Activated T-cell treated with anti-CD3 and anti-CD28 coated beads for 4 hours (primary cell): ENCODE results near the gene NUPR1.
"Not testable (repeated sequence)": the region's sequence is repeated elsewhere in the genome, so short reads cannot be mapped to it uniquely, and the experiment has no call there.

Experiments used
- DNase-seq: peaks from one replicate; pipeline ENCODE4 v3.0.0-alpha.2; 2020

NUPR1 gene

GRCh38 chr16:28526201-28527099, 12.3 kb downstream of the NUPR1 start:
- DNase-seq: no peak

DNA sequence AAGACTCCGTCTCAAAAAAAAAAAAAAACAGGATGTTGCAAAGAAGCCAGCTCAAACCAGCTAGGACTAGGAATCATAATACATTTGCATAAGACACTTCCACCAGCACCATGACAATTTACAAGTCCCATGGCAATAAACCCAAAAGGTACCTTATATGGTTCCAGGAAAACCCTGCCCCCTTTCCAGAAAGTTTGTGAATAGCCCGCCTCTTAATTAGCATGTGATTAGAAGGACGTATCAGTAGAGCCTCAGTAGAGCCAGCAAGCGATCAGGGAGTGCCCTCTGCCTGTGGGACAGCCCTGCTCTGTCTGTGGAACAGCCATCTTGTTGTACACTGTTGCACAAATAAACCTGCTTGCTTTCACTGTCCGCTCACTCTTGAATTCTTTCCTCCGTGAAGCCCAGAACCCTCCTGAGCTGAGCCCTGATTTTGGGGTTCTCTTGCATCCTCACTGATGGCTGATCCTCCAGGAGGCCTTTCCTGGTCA, 14.0 kb downstream of the NUPR1 start:
- DNase-seq: no peak

DNA sequence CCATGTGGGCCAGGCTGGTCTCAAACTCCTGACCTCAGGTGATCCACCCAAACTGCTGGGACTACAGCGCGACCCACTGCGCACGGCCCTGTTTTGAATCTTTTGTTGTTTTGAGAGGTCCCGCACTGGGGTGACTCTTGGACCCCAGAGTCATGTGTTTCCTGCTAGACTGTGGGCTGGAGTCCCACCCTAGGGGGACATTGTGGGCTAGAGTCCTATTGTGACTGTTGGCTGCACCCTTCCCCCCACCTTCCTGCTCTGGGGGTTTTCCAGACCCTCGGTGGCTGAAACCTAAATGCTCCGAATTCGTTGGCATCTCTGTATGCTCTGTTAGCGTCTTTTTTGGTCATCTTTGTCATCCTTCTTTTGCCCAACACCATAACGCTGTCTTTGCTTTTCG, 16.0 kb downstream of the NUPR1 start:
- no peak for DNase-seq

DNA sequence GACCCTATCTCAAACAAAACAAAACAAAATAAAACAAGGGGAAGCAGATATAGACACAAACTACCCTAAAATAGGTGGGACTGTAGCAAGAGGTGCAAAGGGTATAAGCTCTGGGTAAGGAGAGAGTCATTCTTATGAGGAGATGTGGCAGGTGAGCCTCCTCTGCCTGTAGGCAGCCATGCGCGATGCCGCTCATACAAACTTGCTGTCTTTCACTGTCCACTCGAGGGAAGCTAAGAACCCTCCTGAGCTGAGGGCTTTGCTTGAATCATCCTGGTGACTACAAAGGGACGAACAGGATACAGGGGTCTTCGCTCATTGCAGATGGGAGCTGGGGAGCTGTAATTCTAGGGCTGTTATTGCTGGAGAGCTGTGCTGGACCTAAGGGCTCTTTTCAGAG, 17.3 kb downstream of the NUPR1 start:
- no peak for DNase-seq

DNA sequence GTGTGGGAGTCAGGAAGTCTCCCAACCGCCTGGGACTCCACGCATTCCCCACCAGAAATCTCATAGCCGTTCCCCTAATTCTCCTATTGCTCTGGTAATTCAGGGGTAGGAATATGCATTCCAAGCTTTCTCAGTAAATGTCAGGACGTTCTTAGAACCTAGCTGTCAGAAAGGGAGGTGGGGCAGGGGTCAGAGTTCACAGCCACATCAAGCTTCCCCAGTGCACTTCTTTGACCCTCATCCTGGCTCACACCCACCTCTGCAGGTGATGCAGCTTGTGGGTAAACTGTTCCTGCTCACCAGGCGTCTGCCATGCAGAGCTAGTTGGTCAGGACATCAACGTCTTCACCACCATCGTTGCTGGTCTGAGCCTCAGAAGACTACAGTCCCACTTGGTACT, 18.1 kb downstream of the NUPR1 start:
- DNase-seq: no peak

DNA sequence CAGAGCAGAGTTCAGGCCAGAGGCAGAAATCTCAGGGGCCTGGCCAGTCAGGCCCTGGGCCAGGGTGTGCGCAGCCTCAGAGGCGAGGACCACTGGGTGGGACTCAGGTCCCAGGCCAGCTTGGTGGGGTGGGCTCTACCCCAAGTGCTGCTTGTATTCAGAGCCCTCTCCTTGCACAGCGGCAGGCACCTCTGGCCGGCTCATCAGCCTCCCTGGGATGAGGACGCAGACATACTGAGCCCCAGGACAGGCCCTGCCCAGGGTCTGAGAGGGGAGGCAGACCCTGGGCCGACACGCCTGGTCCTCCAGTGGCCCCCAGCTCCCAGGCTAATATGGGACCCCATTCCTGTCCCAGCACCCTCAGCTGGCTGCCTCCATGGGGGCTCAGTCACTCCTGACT, 24.5 kb downstream of the NUPR1 start:
- no peak for DNase-seq

DNA sequence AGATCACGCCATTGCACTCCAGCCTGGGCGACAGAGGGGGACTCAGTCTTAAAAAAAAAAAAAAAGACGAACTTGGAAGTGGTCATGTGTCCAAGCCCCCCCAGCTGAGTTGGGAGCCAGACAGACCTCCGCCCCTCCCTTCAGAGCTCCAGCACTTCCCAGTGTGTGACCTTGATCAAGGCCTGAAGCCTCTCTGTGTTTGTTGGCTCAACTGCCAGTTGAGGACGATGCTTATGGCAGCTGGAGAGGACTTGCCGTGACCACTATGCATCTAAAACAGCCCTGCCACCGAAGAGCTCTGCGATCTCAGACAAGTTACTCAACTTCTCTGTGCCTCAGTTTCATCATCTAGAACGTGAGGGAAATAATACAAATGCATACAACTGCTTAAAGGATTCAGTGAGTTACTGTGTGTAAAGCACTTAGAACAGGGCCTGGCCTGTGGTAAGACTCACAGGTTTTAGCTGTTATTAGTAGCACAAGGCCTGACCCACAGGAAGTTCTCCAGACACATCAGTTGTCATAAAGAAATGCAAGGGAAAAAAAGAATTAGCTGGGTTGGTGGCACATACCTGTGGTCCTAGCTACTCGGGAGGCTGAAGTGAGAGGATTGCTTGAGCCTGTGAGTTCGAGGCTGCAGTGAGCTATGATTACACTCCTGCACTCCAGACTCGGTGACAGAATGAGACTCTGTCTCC, 25.1 kb downstream of the NUPR1 start:
- DNase-seq: no peak

- DNase-seq: no peak
Measured at GRCh38 chr16:28511801-28512789, 26.7 kb downstream of the NUPR1 start.

GRCh38 chr16:28511031-28511430, 27.7 kb downstream of the NUPR1 start:
- no peak for DNase-seq

GRCh38 chr16:28505489-28506137, 33.2 kb downstream of the NUPR1 start:
- no peak for DNase-seq

GRCh38 chr16:28504707-28505404, 33.9 kb downstream of the NUPR1 start:
- no peak for DNase-seq

DNA sequence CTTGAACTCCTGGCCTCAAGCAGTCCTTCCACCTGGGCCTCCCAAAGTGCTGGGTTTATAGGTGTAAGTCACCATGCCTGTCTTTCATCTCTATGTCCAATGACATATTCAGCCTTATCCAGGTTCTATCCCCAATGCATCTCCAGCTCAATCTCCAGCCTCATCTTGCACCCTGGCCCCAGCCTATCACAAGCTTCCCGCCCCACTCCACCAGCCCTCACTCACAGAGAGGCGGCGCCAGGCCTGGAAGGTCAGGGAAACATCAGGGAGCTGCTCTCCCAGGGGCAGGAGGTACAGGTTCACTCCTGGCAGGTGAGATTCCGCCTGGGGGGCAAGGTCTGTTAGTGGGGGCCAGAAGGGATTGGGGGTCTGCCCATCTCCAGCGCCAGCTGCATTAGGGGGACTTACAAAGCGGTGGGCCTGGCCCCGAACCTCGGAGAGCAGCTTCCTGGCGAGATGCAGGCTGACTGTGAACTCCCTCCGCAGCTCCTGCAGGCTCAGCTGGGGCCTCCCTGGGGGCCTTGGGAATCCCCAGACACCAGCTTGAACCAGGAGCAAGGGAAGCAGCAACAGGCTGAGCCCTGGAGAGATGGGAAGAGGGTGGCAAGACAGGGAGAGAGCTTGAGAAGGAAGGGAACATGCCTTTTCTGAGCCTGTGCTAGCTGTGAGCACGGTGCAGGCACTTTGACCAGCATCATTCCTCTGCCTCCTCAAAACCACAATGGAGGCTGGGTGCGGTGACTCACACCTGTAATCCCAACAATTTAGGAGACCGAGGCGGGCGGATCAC, 35.1 kb downstream of the NUPR1 start:
- DNase-seq: no peak

DNA sequence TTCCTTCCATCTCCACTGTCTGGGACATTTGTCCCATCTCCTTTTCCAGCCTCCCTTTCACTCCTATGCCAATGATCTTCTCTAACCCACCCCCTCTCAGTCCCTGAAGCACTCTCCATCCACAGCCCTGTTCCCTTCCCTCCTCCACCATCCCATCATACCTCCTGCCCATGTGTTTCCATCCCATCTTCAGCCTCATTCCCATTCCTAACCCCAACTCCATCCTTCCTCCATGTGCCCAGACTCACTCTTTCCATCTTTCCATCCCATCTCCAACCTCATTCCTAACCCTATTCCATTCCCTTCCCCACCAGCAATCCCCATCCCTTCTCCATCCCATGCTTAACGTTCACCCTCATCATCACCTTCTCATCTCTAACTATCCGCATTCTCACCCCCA, 36.5 kb downstream of the NUPR1 start:
- no peak for DNase-seq

DNA sequence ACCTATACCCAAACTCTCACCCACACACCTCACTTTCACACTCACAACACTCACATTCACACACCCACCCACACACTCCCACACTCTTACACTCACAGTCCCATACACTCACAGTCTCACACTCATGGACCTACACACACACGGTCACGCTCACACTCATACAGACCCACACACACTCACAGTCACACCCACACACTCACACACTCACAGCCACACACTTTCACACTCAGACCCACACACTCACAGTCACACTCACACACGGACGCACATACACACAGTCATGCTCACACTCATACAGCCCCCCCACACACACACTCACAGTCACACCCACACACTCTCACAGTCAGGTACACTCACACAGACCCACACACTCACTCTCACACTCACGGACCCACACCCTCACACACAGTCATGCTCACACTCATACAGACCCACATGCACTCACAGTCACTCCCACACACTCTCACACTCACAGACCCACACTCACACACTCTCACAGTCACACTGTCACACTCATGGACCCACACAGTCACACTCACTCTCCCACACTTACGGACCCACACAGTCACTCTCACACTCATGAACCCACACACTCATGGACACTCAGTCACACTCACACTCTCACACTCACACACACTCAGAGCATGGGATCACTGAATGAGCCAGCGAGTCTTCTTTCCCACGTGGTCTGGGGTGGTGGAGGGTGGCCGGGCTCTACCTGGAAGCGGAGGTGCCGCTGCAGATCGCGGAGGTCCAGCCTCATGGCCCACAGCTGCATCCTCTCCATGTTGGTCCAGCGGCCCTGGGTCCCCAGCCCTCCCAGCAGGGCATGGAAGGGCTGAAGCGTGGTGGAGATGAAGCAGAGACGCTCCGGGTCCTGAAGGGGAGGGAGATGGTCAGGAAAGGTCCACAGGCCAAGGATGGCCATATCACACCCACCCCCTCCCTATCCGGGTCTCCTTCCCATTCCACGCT, 37.2 kb downstream of the NUPR1 start:
- DNase-seq: no peak

- not testable (repeated sequence) for DNase-seq
Measured at GRCh38 chr16:28500476-28501180, 38.1 kb downstream of the NUPR1 start.

- DNase-seq: no peak
Measured at GRCh38 chr16:28499854-28500253, 38.9 kb downstream of the NUPR1 start.

GRCh38 chr16:28498666-28499381, 40.0 kb downstream of the NUPR1 start:
- DNase-seq: no peak
